Measurements from ENCODE around the gene GLRX5. TPM values are rescaled to one million over a fixed set of nuclear protein-coding genes. Genes with fewer than 3 reads are reported as not detected.
"Not testable (repeated sequence)": the region's sequence is repeated elsewhere in the genome, so short reads cannot be mapped to it uniquely, and the experiment has no call there.

Gene GLRX5
- total and polyA plus RNA-seq, 11 donors = 60.8 to 113 (median 78.5) TPM

DNA sequence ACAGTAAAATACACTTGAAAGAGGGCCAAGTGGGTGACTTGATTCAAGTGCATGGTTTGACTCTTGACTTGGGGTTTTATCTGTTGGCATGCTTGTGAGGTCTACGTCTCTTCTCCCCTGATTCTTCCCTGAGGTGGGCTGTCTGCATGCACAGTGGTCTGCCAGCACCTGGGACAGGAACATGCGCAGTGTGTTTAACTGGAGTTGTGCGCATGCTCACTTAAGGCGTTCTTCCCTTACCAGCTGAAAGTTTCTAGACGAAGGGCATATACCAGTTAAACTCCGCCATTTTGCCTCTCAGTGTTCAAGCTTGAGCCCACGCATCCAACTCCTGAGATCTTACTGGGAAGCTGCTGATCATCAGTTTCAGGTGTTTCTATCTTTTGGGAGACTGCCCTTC is 38.5 kb downstream of the GLRX5 start:
- Histone ChIP-seq H3K4me1 (no peaks in the 10 kb centered on the region), H3K27ac (no peak overlapping the region), H3K9me3 (no peaks in the 10 kb centered on the region), H3K4me3 (no peak overlapping the region), H3K36me3 (no peaks in the 10 kb centered on the region), H3K27me3 (no peaks in the 10 kb centered on the region)
- WGBS, 4 donors = 93 to 100% (median 95%) methylated on average over 7 of the region's 7 CpGs
- ATAC-seq (no peak), DNase-seq (no peak)
- TF ChIP-seq, protein P1, sequence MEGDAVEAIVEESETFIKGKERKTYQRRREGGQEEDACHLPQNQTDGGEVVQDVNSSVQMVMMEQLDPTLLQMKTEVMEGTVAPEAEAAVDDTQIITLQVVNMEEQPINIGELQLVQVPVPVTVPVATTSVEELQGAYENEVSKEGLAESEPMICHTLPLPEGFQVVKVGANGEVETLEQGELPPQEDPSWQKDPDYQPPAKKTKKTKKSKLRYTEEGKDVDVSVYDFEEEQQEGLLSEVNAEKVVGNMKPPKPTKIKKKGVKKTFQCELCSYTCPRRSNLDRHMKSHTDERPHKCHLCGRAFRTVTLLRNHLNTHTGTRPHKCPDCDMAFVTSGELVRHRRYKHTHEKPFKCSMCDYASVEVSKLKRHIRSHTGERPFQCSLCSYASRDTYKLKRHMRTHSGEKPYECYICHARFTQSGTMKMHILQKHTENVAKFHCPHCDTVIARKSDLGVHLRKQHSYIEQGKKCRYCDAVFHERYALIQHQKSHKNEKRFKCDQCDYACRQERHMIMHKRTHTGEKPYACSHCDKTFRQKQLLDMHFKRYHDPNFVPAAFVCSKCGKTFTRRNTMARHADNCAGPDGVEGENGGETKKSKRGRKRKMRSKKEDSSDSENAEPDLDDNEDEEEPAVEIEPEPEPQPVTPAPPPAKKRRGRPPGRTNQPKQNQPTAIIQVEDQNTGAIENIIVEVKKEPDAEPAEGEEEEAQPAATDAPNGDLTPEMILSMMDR (IDR thresholded peaks at IDR 0.05) = no peak
- no peak for TF ChIP-seq POLR2A (IDR thresholded peaks at IDR 0.05)
- intact Hi-C loops (cut with DNase I) = no loop called here

DNA sequence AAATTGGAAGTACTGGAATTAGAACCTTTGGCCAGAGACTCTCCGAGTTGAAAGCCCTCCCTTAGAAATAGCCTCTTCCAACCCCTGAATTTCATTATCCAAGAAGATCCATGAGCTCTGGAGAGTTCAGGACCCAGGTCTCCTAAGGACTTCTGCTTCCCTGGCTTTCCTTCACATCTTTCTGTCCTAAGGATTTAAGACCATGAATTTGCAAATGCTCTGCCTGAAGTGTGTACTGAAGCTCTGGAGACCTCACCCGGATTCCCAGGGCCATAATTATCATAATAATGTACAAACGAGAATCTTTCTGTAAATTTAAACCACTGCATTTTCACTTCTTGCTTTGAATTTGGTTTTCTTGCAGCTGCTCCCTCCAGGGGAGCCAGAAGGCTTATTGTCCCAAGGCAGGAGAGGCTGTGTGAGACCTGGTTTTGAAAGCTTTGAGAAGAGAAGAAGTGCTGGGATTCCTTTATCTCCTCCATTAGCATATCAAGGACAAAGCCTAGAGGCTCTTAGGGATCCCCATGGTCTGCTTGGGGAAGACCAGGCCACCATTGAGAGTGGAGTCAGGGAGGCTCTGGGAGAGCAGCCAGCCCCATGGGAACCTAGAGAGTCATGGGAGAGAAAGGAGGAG is 41.1 kb downstream of the GLRX5 start:
- Histone ChIP-seq H3K4me1 (no peaks in the 10 kb centered on the region), H3K9me3 (no peaks in the 10 kb centered on the region), H3K27me3 (no peaks in the 10 kb centered on the region), H3K27ac (no peak overlapping the region), H3K36me3 (no peaks in the 10 kb centered on the region), H3K4me3 (no peak overlapping the region)
- no peak for TF ChIP-seq POLR2A (IDR thresholded peaks at IDR 0.05)
- TF ChIP-seq, protein P1 (IDR thresholded peaks at IDR 0.05) = no peak
- DNase-seq = no peak
- intact Hi-C loops (cut with DNase I) = no loop called here
- ATAC-seq = no peak
- WGBS, 4 donors = 27 to 39% (median 34%) methylated on average over 3 of the region's 3 CpGs

DNA sequence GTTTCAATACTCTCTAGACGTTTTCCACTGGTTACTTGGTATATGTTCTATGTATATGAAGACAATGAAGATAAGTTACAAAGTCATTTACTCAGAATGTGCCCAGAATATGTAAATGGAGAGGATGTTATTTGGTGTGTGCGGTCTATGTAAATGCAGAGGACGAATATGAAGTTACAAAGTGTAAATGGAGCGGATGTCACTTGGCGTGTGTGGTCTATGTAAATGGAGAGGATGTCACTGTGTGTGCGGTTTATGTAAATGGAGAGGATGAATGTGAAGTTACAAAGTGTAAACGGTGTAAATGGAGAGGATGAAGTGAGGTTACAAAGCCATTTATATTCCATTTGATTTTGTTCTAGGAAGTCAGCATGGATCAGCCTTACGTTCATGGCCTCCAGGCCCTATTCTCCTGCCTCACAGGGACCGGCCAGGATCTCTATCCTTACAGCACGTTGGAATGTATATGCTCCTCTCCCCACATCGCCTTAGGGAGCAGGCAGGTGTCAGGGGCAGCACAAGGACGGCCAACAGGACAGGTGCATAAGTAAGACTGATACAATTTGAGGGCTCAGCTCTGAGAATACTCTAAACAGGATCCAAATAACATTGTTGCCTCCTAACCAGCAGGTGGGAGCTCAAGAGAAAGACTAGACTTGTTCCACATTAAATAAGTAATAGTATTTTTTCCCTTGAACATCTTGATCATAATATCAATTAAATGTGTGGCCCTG is 42.4 kb downstream of the GLRX5 start:
- 73 to 78% (median 77%) methylated on average over 12 of the region's 12 CpGs for WGBS, 4 donors
- H3K27ac ChIP-seq = no peak overlapping the region
- intact Hi-C loops (cut with DNase I) = no loop called here
- ATAC-seq (no peak), DNase-seq (no peak)
- no peaks in the 10 kb centered on the region for H3K36me3 ChIP-seq
- H3K9me3 ChIP-seq = no peaks in the 10 kb centered on the region
- H3K4me3 ChIP-seq = no peak overlapping the region
- no peaks in the 10 kb centered on the region for H3K4me1 ChIP-seq
- H3K27me3 ChIP-seq = no peaks in the 10 kb centered on the region
- TF ChIP-seq POLR2A (IDR thresholded peaks at IDR 0.05) = no peak
- TF ChIP-seq, protein P1 (IDR thresholded peaks at IDR 0.05) = no peak

DNA sequence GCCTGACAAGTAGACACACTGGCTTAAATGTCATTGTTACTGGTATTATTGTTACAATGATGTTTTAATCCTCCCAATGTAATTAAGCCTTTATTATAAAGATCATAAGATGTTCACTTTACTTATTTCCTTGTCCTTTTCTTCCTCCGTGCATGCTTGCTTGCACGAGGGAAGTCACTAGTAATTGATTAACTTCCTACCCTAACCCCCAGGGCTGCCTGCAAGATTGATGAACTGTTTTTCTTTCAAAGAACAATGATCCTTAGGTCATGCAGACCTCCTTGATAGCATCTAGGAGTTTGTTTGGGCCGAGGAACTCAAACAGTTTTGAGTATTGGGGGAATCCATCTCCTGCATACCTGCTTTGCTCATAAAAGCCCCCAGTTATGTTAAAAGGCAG is 43.0 kb downstream of the GLRX5 start:
- no peak for TF ChIP-seq POLR2A (IDR thresholded peaks at IDR 0.05)
- TF ChIP-seq, protein P1 (IDR thresholded peaks at IDR 0.05) = no peak
- WGBS, 4 donors = 20 to 27% (median 23%) methylated on average over 3 of the region's 3 CpGs
- Histone ChIP-seq H3K27me3 (no peaks in the 10 kb centered on the region), H3K9me3 (no peaks in the 10 kb centered on the region), H3K36me3 (no peaks in the 10 kb centered on the region), H3K27ac (no peak overlapping the region), H3K4me3 (no peak overlapping the region), H3K4me1 (no peaks in the 10 kb centered on the region)
- no peak for DNase-seq
- intact Hi-C loops (cut with DNase I) = no loop called here
- ATAC-seq = no peak

DNA sequence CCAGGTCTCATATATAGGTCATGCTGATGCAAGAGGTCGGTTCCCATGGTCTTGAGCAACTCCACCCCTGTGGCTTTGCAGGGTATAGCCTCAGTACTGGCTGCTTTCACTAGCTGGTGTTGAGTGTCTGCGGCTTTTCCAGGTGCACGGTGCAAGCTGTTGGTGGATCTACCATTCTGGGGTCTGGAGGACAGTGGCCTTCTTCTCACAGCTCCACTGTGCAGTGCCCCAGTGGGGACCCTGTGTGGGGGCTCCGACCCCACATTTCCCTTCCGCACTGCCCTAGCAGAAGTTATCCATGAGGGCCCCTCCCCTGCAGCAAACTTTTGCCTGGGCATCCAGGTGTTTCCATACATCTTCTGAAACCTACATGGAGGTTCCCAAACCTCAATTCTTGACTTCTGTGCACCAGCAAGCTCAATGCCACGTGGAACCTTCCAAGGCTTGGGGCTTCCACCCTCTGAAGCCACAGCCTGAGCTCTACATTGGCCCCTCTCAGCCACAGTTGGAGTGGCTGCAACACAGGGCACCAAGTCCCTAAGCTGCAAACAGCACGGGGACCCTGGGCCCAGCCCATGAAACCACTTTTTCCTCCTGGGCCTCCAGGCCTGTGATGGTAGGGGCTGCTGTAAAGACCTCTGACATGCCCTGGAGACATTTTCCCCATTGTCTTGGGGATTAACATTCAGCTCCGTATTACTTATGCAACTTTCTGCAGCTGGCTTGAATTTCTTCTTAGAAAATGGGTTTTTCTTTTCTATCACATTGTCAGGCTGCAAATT is 49.2 kb downstream of the GLRX5 start:
- ATAC-seq; H3K27ac ChIP-seq; H3K4me1 ChIP-seq; DNase-seq; H3K27me3 ChIP-seq; H3K4me3 ChIP-seq; intact Hi-C loops (cut with DNase I); H3K36me3 ChIP-seq: not testable (repeated sequence)
- H3K9me3 ChIP-seq = peaks cover 0 to 11% (median 0%) of the 10 kb centered on the region in 12 donors
- 77 to 80% (median 79%) methylated on average over 8 of the region's 8 CpGs for WGBS, 4 donors
